GM21526 (cell line): ENCODE measurements around the gene CNGB1.
"Not testable (repeated sequence)": the region's sequence is repeated elsewhere in the genome, so short reads cannot be mapped to it uniquely, and the experiment has no call there.

Experiments used
- ATAC-seq: cut with Tn5 transposase; IDR thresholded peaks from one replicate; pipeline ENCODE4 v1.9.1; 2021; ENCODE audit warnings: moderate library complexity; ENCODE audit not compliant: unreplicated experiment, low FRiP score

Gene CNGB1

GRCh38 chr16:57970970-57971369 lies at the start of gene CNGB1:
Gene CNGB1, minus strand, starts transcription at chr16:57971128. Its CDS starts 3,842 bp downstream, at chr16:57967286.
- ATAC-seq = no peak

DNA sequence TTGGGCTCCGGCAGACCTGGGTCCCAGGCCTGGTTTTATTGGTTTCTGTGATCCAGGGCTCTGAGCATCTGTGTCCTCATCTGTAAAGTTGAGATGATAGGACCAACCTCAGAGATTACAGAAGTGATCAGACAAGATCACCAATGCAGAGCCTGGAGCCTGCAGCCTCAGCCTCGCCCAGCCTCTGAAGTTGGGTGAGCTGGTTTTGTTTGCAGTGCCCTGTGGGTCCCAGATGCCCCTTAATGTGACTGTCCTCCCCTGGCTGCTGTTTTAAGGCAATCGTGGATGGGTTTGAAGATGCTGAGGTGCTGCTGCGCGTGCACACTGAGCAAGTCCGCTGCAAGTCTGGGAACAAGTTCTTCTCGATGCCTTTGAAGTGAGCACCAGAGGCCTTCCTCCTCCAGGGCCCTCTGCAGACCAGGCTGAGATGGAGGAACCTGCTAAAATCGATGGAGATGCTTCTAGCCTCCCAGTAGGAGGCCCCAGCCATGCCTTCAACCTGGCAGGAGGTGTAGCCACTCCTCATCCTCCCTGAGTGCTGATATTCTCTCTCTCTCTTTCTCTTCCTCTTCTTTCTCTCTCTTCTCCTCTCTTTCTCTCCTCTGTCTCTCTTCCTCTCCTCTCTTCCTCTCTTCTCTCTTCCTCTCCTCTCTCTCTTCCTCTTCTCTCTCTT lies 49.1 kb upstream of the CNGB1 start:
- ATAC-seq = no peak

GRCh38 chr16:58018803-58019202 lies 47.9 kb upstream of the CNGB1 start:
- no peak for ATAC-seq

- ATAC-seq = no peak
These were observed 46.0 kb upstream of the CNGB1 start for GRCh38 chr16:58016840-58017446.

GRCh38 chr16:58013201-58013956 lies 42.5 kb upstream of the CNGB1 start:
- no peak for ATAC-seq

- ATAC-seq = no peak
These were observed 41.6 kb upstream of the CNGB1 start for GRCh38 chr16:58012481-58012880.

DNA sequence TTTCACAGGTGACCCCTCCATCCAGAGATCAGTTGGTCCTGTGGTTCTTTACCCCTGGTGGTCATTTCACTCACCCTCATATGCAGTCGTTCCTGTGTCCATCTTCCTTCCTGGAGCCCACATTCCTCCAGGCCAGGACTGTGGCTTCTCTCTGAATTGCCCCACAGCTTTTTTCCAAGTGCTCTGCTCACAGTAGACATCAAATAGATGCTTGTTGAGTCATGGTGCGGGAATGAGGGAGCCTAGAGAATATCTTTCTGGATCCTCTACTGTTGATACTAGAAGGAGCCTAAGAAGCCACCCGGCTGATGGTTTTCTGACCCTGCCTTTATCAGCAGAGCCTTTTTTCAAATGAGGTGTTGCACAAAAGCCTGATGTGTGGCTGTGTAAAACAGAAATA lies 40.7 kb upstream of the CNGB1 start:
- no peak for ATAC-seq

GRCh38 chr16:58010886-58011285 lies 40.0 kb upstream of the CNGB1 start:
- ATAC-seq = no peak

DNA sequence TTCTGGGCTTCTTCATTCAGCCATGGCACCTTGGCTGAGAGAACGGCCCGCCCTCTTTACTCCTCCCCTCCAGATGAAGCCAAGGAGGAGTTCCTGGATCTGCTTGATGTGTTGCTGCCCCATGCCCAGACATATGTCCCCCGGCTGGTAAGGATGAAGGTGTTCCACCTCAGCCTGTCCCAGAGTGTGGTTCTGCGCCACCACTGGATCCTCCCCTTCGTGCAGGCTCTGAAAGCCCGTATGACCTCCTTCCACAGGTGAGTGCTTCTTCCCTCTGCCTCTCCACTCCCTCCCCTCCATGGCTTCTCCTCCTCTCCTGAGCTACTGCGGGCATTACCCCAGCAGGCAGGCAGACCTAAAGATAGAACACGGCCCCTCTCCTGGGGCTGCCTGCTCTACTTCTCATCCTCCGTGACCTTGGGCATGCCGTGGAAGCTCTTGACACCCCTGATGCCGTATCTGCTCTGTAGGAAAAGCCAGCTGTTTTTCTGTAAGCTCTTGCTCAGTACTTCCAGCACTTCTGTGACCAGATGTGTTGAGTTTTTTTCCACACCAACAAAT lies 39.0 kb upstream of the CNGB1 start:
- no peak for ATAC-seq

- ATAC-seq = not testable (repeated sequence)
These were observed 33.8 kb upstream of the CNGB1 start for GRCh38 chr16:58004736-58005135.

GRCh38 chr16:58002936-58003335 lies 32.0 kb upstream of the CNGB1 start:
- ATAC-seq = no peak

GRCh38 chr16:58002416-58002800 lies 31.5 kb upstream of the CNGB1 start:
- no peak for ATAC-seq

DNA sequence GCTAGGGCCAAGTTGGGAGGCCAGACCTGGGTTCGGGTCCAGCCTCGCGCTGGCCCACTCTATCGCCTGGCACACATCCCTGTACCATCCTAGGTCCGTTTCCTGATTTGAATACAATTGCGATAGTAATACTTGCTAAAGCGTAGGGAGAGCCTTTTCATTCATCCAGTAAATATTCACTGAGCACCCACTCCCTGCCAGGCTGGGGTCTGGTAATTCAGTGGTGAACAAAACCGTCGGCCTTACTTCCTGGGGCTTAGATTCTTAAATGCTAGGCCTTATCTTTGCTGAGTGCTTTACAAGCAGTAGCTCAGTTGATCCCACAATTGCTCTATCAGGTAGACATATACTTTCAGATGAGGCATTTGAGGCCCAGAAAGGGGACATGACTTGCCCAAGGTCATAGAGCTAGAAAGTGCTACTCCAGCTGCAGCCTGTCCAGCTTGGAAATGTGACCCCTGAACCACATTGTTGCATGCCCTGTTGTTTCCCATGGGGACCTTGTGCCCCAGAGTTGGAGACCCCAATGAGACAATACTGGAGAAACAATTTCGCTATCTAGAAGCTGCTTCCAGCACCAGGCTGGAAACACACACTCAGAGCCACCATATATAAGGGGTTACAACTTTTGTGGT lies 31.0 kb upstream of the CNGB1 start:
- no peak for ATAC-seq

- ATAC-seq = peak; percentile 79
These were observed 30.1 kb upstream of the CNGB1 start, which contains the start of gene USB1 for GRCh38 chr16:58000706-58001676. Gene USB1, plus strand, starts transcription at chr16:58001407. Its CDS starts 77 bp downstream, at chr16:58001484.

DNA sequence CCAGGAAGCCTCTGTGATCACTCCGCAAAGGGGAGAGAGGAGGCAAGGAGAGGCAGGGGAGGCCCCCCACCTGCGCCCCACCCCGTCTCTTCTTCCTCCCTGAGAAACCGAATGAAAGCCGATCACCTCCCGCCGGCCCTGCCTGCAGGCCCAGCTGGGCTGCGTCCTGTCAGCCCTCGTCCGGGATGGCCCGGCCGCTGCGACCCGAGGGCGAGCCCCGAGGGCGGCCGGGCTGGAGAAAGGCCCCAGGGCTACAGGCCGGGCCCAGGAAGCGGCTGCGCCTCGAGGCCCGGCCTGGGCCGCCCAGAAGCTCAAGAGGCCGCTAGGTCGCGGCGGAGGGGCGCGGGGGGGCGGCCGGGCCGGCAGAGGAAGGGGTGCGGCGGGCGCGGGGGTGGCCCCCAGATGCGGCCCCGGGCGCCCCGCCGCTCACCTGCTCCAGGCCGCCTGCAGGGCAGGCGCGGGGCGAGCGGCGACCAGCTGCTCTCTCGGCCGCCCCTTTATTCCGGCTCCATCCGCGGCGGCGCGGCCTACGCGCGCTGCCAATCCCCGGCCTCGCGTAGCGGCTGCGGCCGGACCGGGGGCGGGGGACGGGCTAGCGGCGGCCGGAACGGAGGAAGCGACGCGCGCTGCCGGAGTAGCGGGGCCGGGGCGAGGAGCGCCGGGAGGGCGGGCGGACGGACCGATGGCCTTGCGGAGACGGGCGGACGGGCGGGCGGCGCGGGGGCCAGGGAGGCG lies 29.2 kb upstream of the CNGB1 start, which contains the start of gene ZNF319:
Gene ZNF319 (minus strand): TSS at position 702 of the 735 bp plus-strand sequence. CDS start 2,407 bp downstream, outside the sequence.
- ATAC-seq = peak; percentile 20

DNA sequence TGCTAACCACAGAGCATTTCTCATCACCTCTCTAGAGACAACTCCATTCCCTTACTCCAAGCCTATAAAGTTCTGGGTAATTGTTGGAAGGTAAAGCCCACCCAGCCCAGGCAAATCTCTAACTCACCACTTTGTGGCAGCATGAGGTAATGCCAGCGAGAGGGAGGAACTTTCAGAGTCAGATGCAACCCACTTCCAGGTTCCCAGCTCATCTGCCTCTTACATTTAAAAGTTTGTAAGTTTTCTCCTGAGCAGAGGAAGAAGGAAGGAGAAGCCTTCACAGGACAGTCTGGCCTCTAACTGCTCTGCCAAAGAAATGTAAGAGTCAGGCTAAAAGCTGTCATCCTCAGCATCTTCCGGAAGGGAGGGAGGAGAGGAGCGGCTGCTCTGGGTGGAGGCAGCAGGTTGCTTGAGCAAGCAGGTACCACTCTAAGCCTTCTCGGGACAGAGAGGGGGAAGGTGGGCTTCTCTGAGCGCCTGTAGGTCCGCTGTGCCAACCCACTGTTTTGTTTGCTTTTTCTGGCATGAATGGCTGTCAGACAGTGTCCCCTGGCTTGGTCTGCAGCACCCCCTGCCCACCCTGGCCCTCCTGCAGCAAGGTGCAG lies 28.5 kb upstream of the CNGB1 start:
- no peak for ATAC-seq

DNA sequence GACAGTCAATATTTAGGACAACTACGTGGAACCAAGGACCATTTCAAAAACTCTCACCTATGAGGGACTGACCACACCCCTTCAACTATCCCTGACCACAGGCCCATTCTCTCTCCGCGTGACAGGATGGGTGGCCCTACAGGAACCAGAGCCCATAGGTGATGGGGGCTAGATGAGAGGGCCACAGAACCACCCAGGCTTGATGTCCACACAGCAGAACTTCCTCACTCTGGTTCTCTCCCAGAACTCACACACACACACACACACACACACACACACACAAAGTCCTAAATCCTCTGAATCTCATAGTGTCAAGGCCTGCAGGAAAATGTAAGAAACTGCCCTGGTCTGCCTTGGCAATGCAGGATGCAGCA lies 28.1 kb upstream of the CNGB1 start:
- no peak for ATAC-seq

- ATAC-seq = no peak
These were observed 27.6 kb upstream of the CNGB1 start for GRCh38 chr16:57998486-57998885.
